Right atrium auricular region (tissue), 2 donors: ENCODE results near the gene PDE4D. TPM values are rescaled to one million over a fixed set of nuclear protein-coding genes. Genes with fewer than 3 reads are reported as not detected.

ENCODE experiments used
- DNase-seq: peaks from one replicate; pipeline ENCODE4 v3.0.0-alpha.2; 2019; ENCODE audit warnings: low spot score
- H3K27ac ChIP-seq, 2 donors: fragments of 200-600 bp; sonication (generic); 1 replicate in 1 of 2; 2 replicates in 1 of 2; pipeline ENCODE4 v1.5.1; 2016 to 2019
- H3K27me3 ChIP-seq, 2 donors: fragments of 200-600 bp; sonication (generic); one replicate each; pipeline versions ENCODE4 v1.5.1 to v1.6.0; 2017 to 2019
- H3K36me3 ChIP-seq: fragments of 200-600 bp; sonication (generic); one replicate; pipeline ENCODE4 v1.5.1; 2016
- H3K4me1 ChIP-seq, 2 donors: fragments of 200-600 bp; sonication (generic); one replicate each; pipeline versions ENCODE4 v1.5.1 to v1.6.0; 2017 to 2019
- H3K4me3 ChIP-seq, 2 donors: fragments of 200-600 bp; sonication (generic); 1 replicate in 1 of 2; 2 replicates in 1 of 2; pipeline ENCODE4 v1.5.1; 2017 to 2019; ENCODE audit warnings: mild to moderate bottlenecking in 1 of 2, moderate library complexity in 1 of 2
- H3K9me3 ChIP-seq, 2 donors: fragments of 200-600 bp; sonication (generic); one replicate each; pipeline ENCODE4 v1.5.1; 2019
- total RNA-seq, 2 donors: library from RNA; depleted of rRNA; stranded (reverse); fragments of >200 nt; gene quantifications; one replicate each; pipeline ENCODE4 v1.1.0, GENCODE V29; 2016
- TF ChIP-seq, protein P1 (sequence below), 2 donors: fragments of 200-600 bp; sonication (generic); IDR thresholded peaks; one replicate each; pipeline ENCODE4 v1.5.1; 2019; ENCODE audit warnings: antibody characterized with exemption in 2 of 2

The PDE4D gene
- total RNA-seq, 2 donors from 2014 or later: 43.3 to 44.0 TPM

DNA sequence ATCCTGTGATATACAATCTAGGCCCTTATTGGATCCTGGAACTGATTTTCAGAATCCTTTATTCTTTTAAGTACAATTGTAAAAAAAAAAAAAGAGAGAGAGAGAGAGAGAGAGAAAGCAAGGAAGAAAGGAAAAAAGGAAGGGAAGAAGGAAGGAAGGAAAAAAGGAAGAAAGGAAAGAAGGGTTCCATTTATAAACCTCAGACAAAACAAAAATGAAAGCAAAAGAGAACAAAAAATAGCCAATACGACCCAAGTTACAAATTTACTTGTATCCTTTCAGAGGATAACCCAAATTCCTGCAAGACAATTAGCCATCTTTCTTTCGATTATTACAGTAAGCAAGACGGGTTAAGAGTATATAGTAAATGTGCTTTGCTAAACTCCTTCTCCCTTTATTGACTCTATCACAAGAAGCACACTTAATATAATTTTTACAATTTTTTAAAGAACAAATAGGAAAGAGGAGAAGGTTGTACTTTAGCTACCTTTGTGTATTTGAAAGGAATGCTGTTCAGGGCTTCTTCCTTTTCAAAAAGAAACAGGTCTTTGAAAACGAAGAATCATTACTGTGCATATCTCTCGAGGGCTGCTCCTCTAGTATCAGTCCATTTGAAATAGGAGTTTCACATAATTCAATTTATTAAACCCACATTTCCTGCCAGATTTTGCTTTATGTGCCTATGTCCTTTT, 767.4 kb downstream of the PDE4D start:
- H3K9me3 ChIP-seq: no peaks in the 10 kb centered on the region
- no peak for DNase-seq
- H3K27ac ChIP-seq: peak overlapping the region; percentile 83 to 92
- H3K36me3 ChIP-seq: no peaks in the 10 kb centered on the region
- H3K4me1 ChIP-seq: peaks cover 0 to 50% of the 10 kb centered on the region in 2 donors
- H3K27me3 ChIP-seq: no peaks in the 10 kb centered on the region
- TF ChIP-seq, protein P1, sequence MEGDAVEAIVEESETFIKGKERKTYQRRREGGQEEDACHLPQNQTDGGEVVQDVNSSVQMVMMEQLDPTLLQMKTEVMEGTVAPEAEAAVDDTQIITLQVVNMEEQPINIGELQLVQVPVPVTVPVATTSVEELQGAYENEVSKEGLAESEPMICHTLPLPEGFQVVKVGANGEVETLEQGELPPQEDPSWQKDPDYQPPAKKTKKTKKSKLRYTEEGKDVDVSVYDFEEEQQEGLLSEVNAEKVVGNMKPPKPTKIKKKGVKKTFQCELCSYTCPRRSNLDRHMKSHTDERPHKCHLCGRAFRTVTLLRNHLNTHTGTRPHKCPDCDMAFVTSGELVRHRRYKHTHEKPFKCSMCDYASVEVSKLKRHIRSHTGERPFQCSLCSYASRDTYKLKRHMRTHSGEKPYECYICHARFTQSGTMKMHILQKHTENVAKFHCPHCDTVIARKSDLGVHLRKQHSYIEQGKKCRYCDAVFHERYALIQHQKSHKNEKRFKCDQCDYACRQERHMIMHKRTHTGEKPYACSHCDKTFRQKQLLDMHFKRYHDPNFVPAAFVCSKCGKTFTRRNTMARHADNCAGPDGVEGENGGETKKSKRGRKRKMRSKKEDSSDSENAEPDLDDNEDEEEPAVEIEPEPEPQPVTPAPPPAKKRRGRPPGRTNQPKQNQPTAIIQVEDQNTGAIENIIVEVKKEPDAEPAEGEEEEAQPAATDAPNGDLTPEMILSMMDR (IDR thresholded peaks at IDR 0.05): no peak
- H3K4me3 ChIP-seq: peak overlapping the region in 1 of 2 donors; percentile 43

DNA sequence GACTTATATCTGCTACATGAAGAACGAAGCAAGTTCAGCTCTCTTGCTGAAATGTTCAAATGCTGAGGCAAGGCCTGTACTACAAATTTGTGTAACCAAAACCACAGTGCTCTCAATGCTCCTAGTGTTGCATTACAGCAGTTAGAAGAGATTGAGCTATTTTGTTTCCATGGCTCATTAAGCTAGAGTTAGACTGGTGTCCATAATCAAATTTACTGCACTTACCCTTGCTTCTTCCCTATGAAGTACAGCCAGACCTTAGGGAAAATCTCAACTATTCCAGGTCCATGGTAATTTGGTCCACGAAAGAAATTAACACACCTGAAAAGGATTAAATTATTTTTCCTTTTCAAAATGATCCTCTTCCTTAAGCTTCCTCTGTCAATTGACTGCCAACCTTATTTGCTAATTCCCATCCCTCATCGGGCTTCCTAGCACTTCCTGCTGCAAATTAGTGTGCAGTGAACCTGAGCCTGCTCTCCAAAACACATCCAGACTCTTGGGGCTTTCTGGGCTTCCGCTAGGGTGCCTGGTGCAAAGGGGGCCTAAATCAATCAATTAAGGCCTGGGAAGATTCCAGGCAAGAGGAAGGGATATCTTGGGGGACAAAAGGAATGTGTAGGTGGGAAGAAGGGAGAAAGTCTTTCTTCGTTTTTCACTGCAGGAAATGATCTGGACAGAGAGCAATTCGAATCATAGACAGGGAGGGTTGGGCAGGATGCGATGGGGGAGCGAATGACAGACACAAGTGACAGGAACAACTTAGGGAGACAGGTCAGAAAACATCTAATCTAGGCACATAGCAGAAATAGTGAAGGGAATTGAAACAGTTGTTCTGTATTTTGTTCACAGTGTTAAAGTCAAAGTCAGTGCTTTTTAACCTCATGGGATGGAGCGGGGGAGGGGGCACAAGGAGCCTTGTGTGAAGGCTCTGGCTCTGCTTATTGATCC, 768.2 kb downstream of the PDE4D start:
- no peak for DNase-seq
- Histone ChIP-seq H3K9me3 (no peaks in the 10 kb centered on the region), H3K4me1 (peaks cover 0 to 50% of the 10 kb centered on the region in 2 donors), H3K27me3 (no peaks in the 10 kb centered on the region), H3K36me3 (no peaks in the 10 kb centered on the region), H3K27ac (peak overlapping the region; percentile 83 to 92), H3K4me3 (no peak overlapping the region)
- TF ChIP-seq, protein P1 (IDR thresholded peaks at IDR 0.05): no peak

DNA sequence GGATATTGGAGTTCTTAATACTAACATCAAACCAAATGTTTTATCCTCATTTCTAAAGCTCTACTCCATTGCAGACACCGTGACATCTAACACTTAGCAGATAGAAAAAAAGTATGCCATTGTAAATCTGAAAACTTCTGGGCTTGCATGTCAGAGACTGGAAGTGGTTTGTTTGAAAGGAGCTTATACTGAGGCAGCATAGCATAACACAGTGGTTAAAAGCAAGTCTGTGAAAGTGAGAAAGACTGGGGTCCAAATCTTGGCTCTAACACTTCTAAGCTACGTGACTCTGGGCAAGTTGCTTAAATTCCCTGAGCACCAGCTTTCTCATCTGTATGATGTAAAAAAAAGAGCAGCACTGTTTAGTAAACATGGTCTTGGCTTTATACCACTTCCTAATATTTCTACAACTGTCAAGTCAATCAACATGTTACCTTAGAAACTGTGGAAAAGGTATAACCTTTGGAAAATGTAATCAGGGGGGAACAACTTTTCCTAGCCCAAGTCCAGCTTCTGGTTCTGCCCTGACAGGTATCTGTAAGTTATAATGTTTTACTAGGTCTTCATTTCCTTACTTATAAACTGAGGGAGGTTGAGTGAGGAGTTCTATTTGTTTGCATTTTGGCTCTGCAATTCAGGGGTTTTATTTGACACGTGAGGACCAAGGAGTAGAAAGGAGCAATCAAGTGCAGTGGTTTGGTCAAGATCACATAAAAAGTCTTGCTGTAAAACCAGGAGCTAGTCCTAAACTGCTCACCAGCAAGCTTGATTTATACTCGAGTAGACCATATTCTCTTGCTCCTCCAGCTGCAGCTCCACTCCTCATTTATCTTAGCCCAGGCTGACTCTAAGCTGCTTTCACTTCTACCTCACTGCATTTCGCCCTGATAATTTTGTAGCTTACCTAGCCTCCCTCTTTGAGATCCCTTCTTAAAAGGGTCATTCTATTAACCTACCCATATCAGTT, 769.6 kb downstream of the PDE4D start:
- peak overlapping the region; percentile 26 to 92 for H3K27ac ChIP-seq
- no peaks in the 10 kb centered on the region for H3K36me3 ChIP-seq
- no peaks in the 10 kb centered on the region for H3K9me3 ChIP-seq
- TF ChIP-seq, protein P1 (IDR thresholded peaks at IDR 0.05): no peak
- H3K4me3 ChIP-seq: no peak overlapping the region
- DNase-seq: no peak
- H3K27me3 ChIP-seq: no peaks in the 10 kb centered on the region
- H3K4me1 ChIP-seq: peaks cover 0 to 49% of the 10 kb centered on the region in 2 donors

DNA sequence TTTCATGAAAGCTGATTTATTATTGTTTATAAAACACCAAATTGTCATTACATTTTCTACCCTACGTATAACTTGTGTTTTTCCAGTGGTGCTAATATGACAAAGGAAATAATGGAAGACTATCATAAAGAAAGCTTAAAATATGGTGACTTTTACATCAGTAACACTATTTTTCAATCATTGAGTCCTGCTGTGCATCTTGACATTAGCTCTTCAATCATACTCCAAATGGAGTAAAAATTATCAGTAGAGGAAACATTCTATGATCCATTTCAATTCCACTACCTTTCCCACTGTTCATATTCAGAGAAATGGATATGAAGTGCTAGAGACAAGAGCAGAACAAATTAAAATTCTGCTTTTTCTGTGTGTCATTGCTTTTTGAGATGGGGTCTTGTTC, 774.0 kb downstream of the PDE4D start:
- no peaks in the 10 kb centered on the region for H3K9me3 ChIP-seq
- no peaks in the 10 kb centered on the region for H3K36me3 ChIP-seq
- no peak overlapping the region for H3K4me3 ChIP-seq
- H3K27me3 ChIP-seq: no peaks in the 10 kb centered on the region
- no peak overlapping the region for H3K27ac ChIP-seq
- TF ChIP-seq, protein P1 (IDR thresholded peaks at IDR 0.05): no peak
- no peak for DNase-seq
- peaks cover 0 to 20% of the 10 kb centered on the region in 2 donors for H3K4me1 ChIP-seq

DNA sequence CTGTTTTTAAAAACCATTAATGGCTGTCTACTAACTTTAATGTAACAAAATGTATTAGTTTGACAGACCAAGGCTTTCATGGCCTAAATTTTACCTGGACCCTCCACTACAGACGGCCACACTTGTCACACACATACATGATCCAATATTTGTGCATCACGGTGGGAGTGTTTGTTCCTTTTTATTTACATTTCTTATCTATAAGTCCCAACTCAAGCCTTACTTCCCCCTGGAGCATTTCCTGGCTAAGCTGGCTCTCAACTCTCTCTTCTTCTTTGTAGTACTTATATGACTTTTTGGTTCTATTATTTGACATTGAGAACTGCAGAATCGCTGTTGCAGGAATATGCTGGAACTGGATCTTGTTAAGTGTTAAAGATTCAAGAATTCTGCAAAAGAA, 776.2 kb downstream of the PDE4D start:
- Histone ChIP-seq H3K36me3 (no peaks in the 10 kb centered on the region), H3K27ac (no peak overlapping the region), H3K9me3 (no peaks in the 10 kb centered on the region), H3K27me3 (no peaks in the 10 kb centered on the region), H3K4me1 (peaks cover 0 to 8% of the 10 kb centered on the region in 2 donors), H3K4me3 (no peak overlapping the region)
- no peak for DNase-seq
- TF ChIP-seq, protein P1 (IDR thresholded peaks at IDR 0.05): no peak
